Immature natural killer cell (primary cell): ENCODE data around the gene GTPBP2. TPM values are rescaled to one million over a fixed set of nuclear protein-coding genes. Genes with fewer than 3 reads are reported as not detected.
"Not testable (repeated sequence)": the region's sequence is repeated elsewhere in the genome, so short reads cannot be mapped to it uniquely, and the experiment has no call there.

ENCODE experiments used
- DNase-seq, 3 donors: peaks; one replicate each; pipeline ENCODE4 v3.0.0; 2022; ENCODE audit warnings: mixed read lengths in 1 of 3
- H3K27ac Mint-ChIP-seq, 6 donors: one replicate each; pipeline ENCODE4 v1.8.0; 2020; ENCODE audit warnings: mixed read lengths in 6 of 6, mild to moderate bottlenecking in 5 of 6, inconsistent platforms in 4 of 6, moderate library complexity in 3 of 6
- H3K27me3 Mint-ChIP-seq, 3 donors: one replicate each; pipeline ENCODE4 v1.8.0; 2020 to 2021; ENCODE audit warnings: low read depth in 3 of 3, mild to moderate bottlenecking in 3 of 3, mixed read lengths in 3 of 3, moderate library complexity in 3 of 3, inconsistent platforms in 1 of 3
- H3K36me3 Mint-ChIP-seq, 3 donors: one replicate each; pipeline ENCODE4 v1.8.0; 2020; ENCODE audit warnings: mixed read lengths in 3 of 3, inconsistent platforms in 2 of 3, mild to moderate bottlenecking in 2 of 3
- H3K4me1 Mint-ChIP-seq, 2 donors: one replicate each; pipeline ENCODE4 v1.8.0; 2020; ENCODE audit warnings: inconsistent platforms in 2 of 2, mild to moderate bottlenecking in 2 of 2, mixed read lengths in 2 of 2, moderate library complexity in 1 of 2
- H3K4me3 Mint-ChIP-seq, 5 donors: one replicate each; pipeline ENCODE4 v1.8.0; 2020; ENCODE audit warnings: mild to moderate bottlenecking in 5 of 5, mixed read lengths in 5 of 5, inconsistent platforms in 3 of 5, moderate library complexity in 3 of 5
- H3K9me3 Mint-ChIP-seq, 6 donors: one replicate each; pipeline ENCODE4 v1.8.0; 2020; ENCODE audit warnings: mild to moderate bottlenecking in 6 of 6, mixed read lengths in 6 of 6, inconsistent platforms in 4 of 6, moderate library complexity in 3 of 6
- polyA plus RNA-seq, 3 donors: library from polyadenylated mRNA; unstranded; fragments of 300-500 nt; fragmentation: Illumina TruSeq; gene quantifications; one replicate each; pipeline ENCODE4 v1.2.3, GENCODE V29; 2021

The GTPBP2 gene
- polyA plus RNA-seq, 3 donors from 2014 or later: 3.6 to 4.9 (median 4.3) TPM

DNA sequence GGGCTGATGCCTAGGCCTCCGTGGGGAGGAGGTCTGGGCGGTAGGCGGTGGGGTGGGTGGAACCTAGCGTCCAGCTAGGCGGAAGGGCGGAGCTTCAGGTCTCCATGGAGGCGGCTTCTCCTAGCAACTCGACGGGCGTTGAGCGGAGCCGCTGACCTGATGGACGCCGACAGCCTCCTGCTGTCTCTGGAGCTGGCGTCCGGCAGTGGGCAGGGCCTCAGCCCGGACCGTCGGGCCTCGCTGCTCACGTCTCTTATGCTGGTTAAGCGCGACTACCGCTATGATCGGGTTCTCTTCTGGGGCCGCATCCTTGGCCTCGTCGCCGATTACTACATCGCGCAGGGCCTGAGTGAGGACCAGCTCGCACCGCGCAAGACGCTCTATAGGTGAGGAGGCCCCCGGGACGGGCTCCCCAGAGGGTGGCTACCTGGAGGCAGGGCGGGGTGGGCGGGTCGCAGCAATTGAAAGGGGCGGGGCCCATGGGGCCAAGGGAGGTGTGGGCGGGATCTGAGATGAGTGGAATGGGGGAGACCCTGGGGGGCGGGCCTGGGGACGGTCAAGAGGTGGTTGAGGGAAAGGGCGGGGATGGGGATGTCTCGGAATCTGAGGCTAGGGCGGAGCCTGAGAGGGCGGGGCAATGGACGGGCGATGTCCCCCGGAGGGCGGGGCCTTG lies 16.0 kb upstream of the GTPBP2 start, which contains the start of gene RSPH9:
TSS of gene RSPH9 (plus strand) at position 97 of the 673 bp plus-strand sequence. CDS start at position 160, 63 bp downstream.
- H3K27ac Mint-ChIP-seq: peak within 1 kb of the TSS; percentile 49 to 79 (median 59)
- peak within 1 kb of the TSS; percentile 79 to 87 (median 84) for H3K4me3 Mint-ChIP-seq
- H3K27me3 Mint-ChIP-seq: peaks cover 2 to 8% (median 2%) of the 10 kb centered on the region in 3 donors
- DNase-seq: peak; percentile 34 to 44 (median 41)
- peaks cover 18 to 22% of the 10 kb centered on the region in 2 donors for H3K4me1 Mint-ChIP-seq
- H3K36me3 Mint-ChIP-seq: peaks cover 8 to 13% (median 10%) of the 10 kb centered on the region in 3 donors
- H3K9me3 Mint-ChIP-seq: no peaks in the 10 kb centered on the region

DNA sequence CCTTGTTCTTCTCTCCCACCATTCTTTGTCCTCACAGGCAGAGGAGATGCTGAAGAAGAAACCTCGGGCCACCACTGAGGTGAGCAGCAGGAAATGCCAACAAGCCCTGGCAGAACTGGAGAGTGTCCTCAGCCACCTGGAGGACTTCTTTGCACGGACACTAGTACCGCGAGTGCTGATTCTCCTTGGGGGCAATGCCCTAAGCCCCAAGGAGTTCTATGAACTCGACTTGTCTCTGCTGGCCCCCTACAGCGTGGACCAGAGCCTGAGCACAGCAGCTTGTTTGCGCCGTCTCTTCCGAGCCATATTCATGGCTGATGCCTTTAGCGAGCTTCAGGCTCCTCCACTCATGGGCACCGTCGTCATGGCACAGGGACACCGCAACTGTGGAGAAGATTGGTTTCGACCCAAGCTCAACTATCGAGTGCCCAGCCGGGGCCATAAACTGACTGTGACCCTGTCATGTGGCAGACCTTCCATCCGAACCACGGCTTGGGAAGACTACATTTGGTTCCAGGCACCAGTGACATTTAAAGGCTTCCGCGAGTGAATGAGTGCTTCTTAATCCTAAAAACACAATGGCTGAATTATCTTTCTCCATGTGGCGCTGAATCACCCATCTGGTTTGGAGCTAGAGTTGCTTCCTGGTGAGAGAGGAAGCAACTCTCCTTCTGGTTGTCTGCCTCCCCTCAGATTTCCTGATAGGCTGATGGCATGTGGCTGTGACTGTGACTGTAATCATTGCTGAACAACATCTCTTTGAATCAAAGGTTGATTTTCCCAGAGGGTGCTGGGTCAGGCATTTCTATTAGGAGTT lies 11.1 kb upstream of the GTPBP2 start:
- peak overlapping the region in 2 of 6 donors; percentile 58 to 75 for H3K27ac Mint-ChIP-seq
- peaks cover 16 to 22% (median 17%) of the 10 kb centered on the region in 3 donors for H3K36me3 Mint-ChIP-seq
- no peak for DNase-seq
- H3K27me3 Mint-ChIP-seq: peaks cover 9 to 12% (median 10%) of the 10 kb centered on the region in 3 donors
- H3K4me1 Mint-ChIP-seq: peaks cover 44 to 58% of the 10 kb centered on the region in 2 donors
- no peaks in the 10 kb centered on the region for H3K9me3 Mint-ChIP-seq
- H3K4me3 Mint-ChIP-seq: peak overlapping the region in 1 of 5 donors; percentile 46

DNA sequence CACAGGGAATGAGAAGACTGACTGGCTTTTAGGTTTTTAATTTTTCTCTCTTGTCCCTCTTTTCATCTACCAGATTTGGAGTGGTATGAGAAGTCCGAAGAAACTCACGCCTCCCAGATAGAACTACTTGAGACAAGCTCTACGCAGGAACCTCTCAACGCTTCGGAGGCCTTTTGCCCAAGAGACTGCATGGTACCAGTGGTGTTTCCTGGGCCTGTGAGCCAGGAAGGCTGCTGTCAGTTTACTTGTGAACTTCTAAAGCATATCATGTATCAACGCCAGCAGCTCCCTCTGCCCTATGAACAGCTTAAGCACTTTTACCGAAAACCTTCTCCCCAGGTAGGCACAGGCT lies 7.2 kb upstream of the GTPBP2 start:
- Mint-ChIP-seq H3K4me1 (peaks cover 42 to 53% of the 10 kb centered on the region in 2 donors), H3K9me3 (no peaks in the 10 kb centered on the region), H3K27ac (peak overlapping the region; percentile 90 to 97 (median 95)), H3K4me3 (peak overlapping the region; percentile 96 to 100 (median 99)), H3K27me3 (peaks cover 7 to 14% (median 10%) of the 10 kb centered on the region in 3 donors), H3K36me3 (peaks cover 12 to 19% (median 14%) of the 10 kb centered on the region in 3 donors)
- peak in 1 of 3 donors; percentile 4 for DNase-seq

GRCh38 chr6:43635387-43636307 lies 6.6 kb upstream of the GTPBP2 start, which contains the start of gene MAD2L1BP:
MAD2L1BP (plus strand) TSS chr6:43635840; CDS start chr6:43635876, 36 bp downstream.
- no peaks in the 10 kb centered on the region for H3K9me3 Mint-ChIP-seq
- peaks cover 11 to 18% (median 14%) of the 10 kb centered on the region in 3 donors for H3K36me3 Mint-ChIP-seq
- peaks cover 7 to 14% (median 10%) of the 10 kb centered on the region in 3 donors for H3K27me3 Mint-ChIP-seq
- H3K27ac Mint-ChIP-seq: peak within 1 kb of the TSS; percentile 90 to 97 (median 95)
- peak within 1 kb of the TSS; percentile 96 to 100 (median 99) for H3K4me3 Mint-ChIP-seq
- DNase-seq: peak; percentile 84 to 86 (median 84)
- H3K4me1 Mint-ChIP-seq: peaks cover 43 to 53% of the 10 kb centered on the region in 2 donors

GRCh38 chr6:43634702-43635303 lies 5.7 kb upstream of the GTPBP2 start:
- Mint-ChIP-seq H3K9me3 (no peaks in the 10 kb centered on the region), H3K27me3 (peaks cover 10 to 14% (median 10%) of the 10 kb centered on the region in 3 donors), H3K36me3 (peaks cover 4 to 10% (median 6%) of the 10 kb centered on the region in 3 donors), H3K27ac (peak overlapping the region; percentile 90 to 97 (median 95)), H3K4me1 (peaks cover 46 to 50% of the 10 kb centered on the region in 2 donors), H3K4me3 (peak overlapping the region; percentile 96 to 100 (median 99))
- DNase-seq: no peak

DNA sequence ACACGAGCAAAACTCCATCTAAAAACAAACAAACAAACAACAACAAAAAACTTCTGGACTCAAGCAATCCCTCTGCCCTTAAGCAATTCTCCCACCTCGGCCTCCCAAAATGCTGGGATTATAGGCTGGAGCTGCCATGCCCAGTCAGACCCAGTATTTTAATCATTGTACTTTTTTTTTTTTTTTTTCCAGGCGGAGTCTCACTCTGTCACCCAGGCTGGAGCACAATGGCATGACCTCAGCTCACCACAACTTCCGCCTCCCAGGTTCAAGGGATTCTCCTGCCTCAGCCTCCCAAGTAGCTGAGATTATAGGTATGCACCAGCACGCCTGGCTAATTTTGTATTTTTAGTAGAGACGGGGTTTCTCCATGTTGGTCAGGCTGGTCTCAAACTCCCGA lies 3.9 kb upstream of the GTPBP2 start:
- DNase-seq, H3K36me3 Mint-ChIP-seq, H3K9me3 Mint-ChIP-seq, H3K4me3 Mint-ChIP-seq, H3K27ac Mint-ChIP-seq: not testable (repeated sequence)
- Mint-ChIP-seq H3K27me3 (peaks cover 12 to 17% (median 16%) of the 10 kb centered on the region in 3 donors), H3K4me1 (peaks cover 43 to 50% of the 10 kb centered on the region in 2 donors)

DNA sequence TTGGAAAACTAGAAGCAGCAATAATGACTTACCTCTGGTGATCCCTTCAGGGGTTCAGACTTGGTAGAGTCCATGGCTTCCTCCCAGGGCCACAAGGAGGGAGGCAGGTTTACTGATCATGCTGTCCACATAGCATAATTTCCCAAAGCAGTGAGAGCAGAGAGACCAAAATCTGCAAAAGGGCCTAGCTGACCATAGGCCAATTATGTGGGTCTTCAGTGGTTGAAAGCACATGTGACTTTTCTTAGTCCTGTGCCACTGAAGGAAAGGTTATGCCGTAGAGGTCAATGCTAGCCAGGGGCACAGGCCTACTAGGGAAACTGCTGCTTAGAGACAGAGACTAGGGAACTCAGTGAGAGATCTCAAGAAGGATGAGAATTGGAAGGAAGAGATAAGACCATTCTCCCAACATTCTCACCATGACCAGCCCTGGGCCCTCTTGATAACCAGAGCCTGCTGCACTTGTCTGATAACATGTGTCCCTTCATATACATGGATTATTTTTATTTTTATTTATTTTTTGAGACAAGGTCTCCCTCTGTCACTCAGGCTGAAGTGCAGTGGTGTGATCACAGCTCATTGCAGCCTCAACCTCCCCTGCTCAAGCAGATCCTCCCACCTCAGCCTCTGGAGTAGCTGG lies 2.0 kb upstream of the GTPBP2 start:
- H3K4me1 Mint-ChIP-seq: peaks cover 45 to 54% of the 10 kb centered on the region in 2 donors
- peaks cover 10 to 16% (median 13%) of the 10 kb centered on the region in 3 donors for H3K27me3 Mint-ChIP-seq
- H3K36me3 Mint-ChIP-seq: no peaks in the 10 kb centered on the region
- H3K9me3 Mint-ChIP-seq: no peaks in the 10 kb centered on the region
- DNase-seq: no peak
- peak overlapping the region in 5 of 6 donors; percentile 44 to 62 (median 58) for H3K27ac Mint-ChIP-seq
- H3K4me3 Mint-ChIP-seq: peak overlapping the region; percentile 17 to 50 (median 38)

GRCh38 chr6:43629505-43630300 lies 639 bp upstream of the GTPBP2 start:
- Mint-ChIP-seq H3K4me3 (peak overlapping the region; percentile 99 to 100 (median 99)), H3K9me3 (no peaks in the 10 kb centered on the region), H3K36me3 (peaks cover 0 to 6% (median 4%) of the 10 kb centered on the region in 3 donors), H3K27me3 (peaks cover 3 to 8% (median 3%) of the 10 kb centered on the region in 3 donors), H3K4me1 (peaks cover 31 to 44% of the 10 kb centered on the region in 2 donors), H3K27ac (peak overlapping the region; percentile 88 to 97 (median 96))
- DNase-seq: peak; percentile 79 to 80 (median 80)

GRCh38 chr6:43628393-43629103 lies 516 bp downstream of the GTPBP2 start:
- H3K36me3 Mint-ChIP-seq: peaks cover 5 to 9% (median 7%) of the 10 kb centered on the region in 3 donors
- H3K27me3 Mint-ChIP-seq: peaks cover 3 to 8% (median 3%) of the 10 kb centered on the region in 3 donors
- peak overlapping the region; percentile 88 to 97 (median 93) for H3K27ac Mint-ChIP-seq

GRCh38 chr6:43627008-43627825 lies 1.8 kb downstream of the GTPBP2 start:
- Mint-ChIP-seq H3K4me1 (peaks cover 31 to 43% of the 10 kb centered on the region in 2 donors), H3K9me3 (no peaks in the 10 kb centered on the region), H3K27me3 (peaks cover 3 to 8% (median 3%) of the 10 kb centered on the region in 3 donors)

More at GRCh38 chr6:43628393-43629103, 516 bp downstream of the GTPBP2 start:
- H3K4me3 Mint-ChIP-seq: peak overlapping the region; percentile 99 to 100 (median 99)
- peak in 2 of 3 donors; percentile 39 to 48 for DNase-seq
- peaks cover 31 to 43% of the 10 kb centered on the region in 2 donors for H3K4me1 Mint-ChIP-seq
- H3K9me3 Mint-ChIP-seq: no peaks in the 10 kb centered on the region

More at GRCh38 chr6:43627008-43627825, 1.8 kb downstream of the GTPBP2 start:
- Mint-ChIP-seq H3K4me3 (peak overlapping the region; percentile 58 to 70 (median 67)), H3K36me3 (peaks cover 8 to 16% (median 11%) of the 10 kb centered on the region in 3 donors), H3K27ac (peak overlapping the region; percentile 13 to 83 (median 68))
- no peak for DNase-seq
